ENCODE measurements around the gene PRTN3. TPM values are rescaled to one million over a fixed set of nuclear protein-coding genes. Genes with fewer than 3 reads are reported as not detected.
A peak's percentile ranks its signal among the peaks of the same experiment; 100 is the strongest.

Gene PRTN3
- total RNA-seq, 1 experiment from 2014 or later, result 2.7 TPM

- POLR2A ChIA-PET, result no interaction called here
- H3K79me2 ChIP-seq (ENCODE audit: insufficient read depth, low read length), result peaks cover 87% of the 10 kb centered on the region
- intact Hi-C loops (cut with micrococcal nuclease), result no loop called here
Measured at GRCh38 chr19:807627-808422, 33.0 kb upstream of the PRTN3 start.

GRCh38 chr19:808423-808775 lies 32.4 kb upstream of the PRTN3 start:
- 0 out of 2 replicates have a peak, but pooled peaks have one; percentile 19 for TF ChIP-seq POLR2AphosphoS5 (IDR thresholded peaks at IDR 0.05; ENCODE audit: low read depth, low read length)
- TF ChIP-seq, protein P1, sequence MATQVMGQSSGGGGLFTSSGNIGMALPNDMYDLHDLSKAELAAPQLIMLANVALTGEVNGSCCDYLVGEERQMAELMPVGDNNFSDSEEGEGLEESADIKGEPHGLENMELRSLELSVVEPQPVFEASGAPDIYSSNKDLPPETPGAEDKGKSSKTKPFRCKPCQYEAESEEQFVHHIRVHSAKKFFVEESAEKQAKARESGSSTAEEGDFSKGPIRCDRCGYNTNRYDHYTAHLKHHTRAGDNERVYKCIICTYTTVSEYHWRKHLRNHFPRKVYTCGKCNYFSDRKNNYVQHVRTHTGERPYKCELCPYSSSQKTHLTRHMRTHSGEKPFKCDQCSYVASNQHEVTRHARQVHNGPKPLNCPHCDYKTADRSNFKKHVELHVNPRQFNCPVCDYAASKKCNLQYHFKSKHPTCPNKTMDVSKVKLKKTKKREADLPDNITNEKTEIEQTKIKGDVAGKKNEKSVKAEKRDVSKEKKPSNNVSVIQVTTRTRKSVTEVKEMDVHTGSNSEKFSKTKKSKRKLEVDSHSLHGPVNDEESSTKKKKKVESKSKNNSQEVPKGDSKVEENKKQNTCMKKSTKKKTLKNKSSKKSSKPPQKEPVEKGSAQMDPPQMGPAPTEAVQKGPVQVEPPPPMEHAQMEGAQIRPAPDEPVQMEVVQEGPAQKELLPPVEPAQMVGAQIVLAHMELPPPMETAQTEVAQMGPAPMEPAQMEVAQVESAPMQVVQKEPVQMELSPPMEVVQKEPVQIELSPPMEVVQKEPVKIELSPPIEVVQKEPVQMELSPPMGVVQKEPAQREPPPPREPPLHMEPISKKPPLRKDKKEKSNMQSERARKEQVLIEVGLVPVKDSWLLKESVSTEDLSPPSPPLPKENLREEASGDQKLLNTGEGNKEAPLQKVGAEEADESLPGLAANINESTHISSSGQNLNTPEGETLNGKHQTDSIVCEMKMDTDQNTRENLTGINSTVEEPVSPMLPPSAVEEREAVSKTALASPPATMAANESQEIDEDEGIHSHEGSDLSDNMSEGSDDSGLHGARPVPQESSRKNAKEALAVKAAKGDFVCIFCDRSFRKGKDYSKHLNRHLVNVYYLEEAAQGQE (IDR thresholded peaks at IDR 0.05; ENCODE audit: low read depth), result no peak
- TF ChIP-seq, protein P2, sequence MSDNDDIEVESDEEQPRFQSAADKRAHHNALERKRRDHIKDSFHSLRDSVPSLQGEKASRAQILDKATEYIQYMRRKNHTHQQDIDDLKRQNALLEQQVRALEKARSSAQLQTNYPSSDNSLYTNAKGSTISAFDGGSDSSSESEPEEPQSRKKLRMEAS (IDR thresholded peaks at IDR 0.05), result no peak
- Histone ChIP-seq H3K9ac (ENCODE audit: low read length) (no peak overlapping the region), H2AFZ (ENCODE audit: low read depth, low read length, poor library complexity, severe bottlenecking) (no peak overlapping the region), H3K4me1 (ENCODE audit: control insufficient read depth in 1 of 2, insufficient read depth in 2 of 2, low read length in 2 of 2) (no peaks in the 10 kb centered on the region), H3K36me3 (ENCODE audit: control insufficient read depth in 1 of 2, insufficient read depth in 2 of 2, low read length in 2 of 2) (peaks cover 60 to 78% of the 10 kb centered on the region in 2 experiments; a peak in 3 of 4 replicates), H4K20me1 (ENCODE audit: insufficient read depth) (peaks cover 28% of the 10 kb centered on the region; the same call in 1 of the 2 replicates), H3K79me2 (ENCODE audit: insufficient read depth, low read length) (peaks cover 81% of the 10 kb centered on the region), H3K4me3 (replicated peaks in 1 of 2; ENCODE audit: low read depth in 1 of 2, low read length in 2 of 2) (no peak overlapping the region), H3K4me2 (ENCODE audit: low read length) (no peak overlapping the region), H3K9me2 (ENCODE audit: insufficient read depth) (no peaks in the 10 kb centered on the region), H3K27ac (ENCODE audit: low read depth, low read length) (no peak overlapping the region), H3K9me3 (ENCODE audit: control insufficient read depth in 1 of 2, insufficient read depth in 1 of 2, low read depth in 1 of 2, low read length in 2 of 2) (no peaks in the 10 kb centered on the region), H3K27me3 (ENCODE audit: insufficient read depth, low read length) (no peaks in the 10 kb centered on the region)
- intact Hi-C loops (cut with micrococcal nuclease), result no loop called here
- ChIA-PET RAD21 (ENCODE audit: low non-redundant PET in 1 of 2, low total read pairs in 2 of 2, uncharacterized antibody in 2 of 2, unreplicated experiment in 2 of 2) (no interaction called here), CTCF (no interaction called here), POLR2A (no interaction called here)
- DNase-seq (ENCODE audit: low read depth, low spot score) (no peak), ATAC-seq (no peak)
- BruUV-seq (replicated peaks), result no TSS peak

More at GRCh38 chr19:807627-808422, 33.0 kb upstream of the PRTN3 start:
- Histone ChIP-seq H4K20me1 (ENCODE audit: insufficient read depth) (peaks cover 34% of the 10 kb centered on the region; the same call in 1 of the 2 replicates), H2AFZ (ENCODE audit: low read depth, low read length, poor library complexity, severe bottlenecking) (no peak overlapping the region), H3K9me2 (ENCODE audit: insufficient read depth) (no peaks in the 10 kb centered on the region), H3K36me3 (ENCODE audit: control insufficient read depth in 1 of 2, insufficient read depth in 2 of 2, low read length in 2 of 2) (peaks cover 64 to 84% of the 10 kb centered on the region in 2 experiments; a peak in 3 of 4 replicates), H3K27me3 (ENCODE audit: insufficient read depth, low read length) (no peaks in the 10 kb centered on the region), H3K4me3 (replicated peaks in 1 of 2; ENCODE audit: low read depth in 1 of 2, low read length in 2 of 2) (no peak overlapping the region), H3K9me3 (ENCODE audit: control insufficient read depth in 1 of 2, insufficient read depth in 1 of 2, low read depth in 1 of 2, low read length in 2 of 2) (no peaks in the 10 kb centered on the region), H3K4me2 (ENCODE audit: low read length) (no peak overlapping the region), H3K27ac (ENCODE audit: low read depth, low read length) (no peak overlapping the region), H3K4me1 (ENCODE audit: control insufficient read depth in 1 of 2, insufficient read depth in 2 of 2, low read length in 2 of 2) (no peaks in the 10 kb centered on the region), H3K9ac (ENCODE audit: low read length) (no peak overlapping the region)
- no peak for DNase-seq (ENCODE audit: low read depth, low spot score)
- TSS peak; percentile 9 for BruUV-seq (replicated peaks)
- CTCF ChIA-PET, result no interaction called here
- TF ChIP-seq POLR2A (IDR thresholded peaks at IDR 0.05; ENCODE audit: borderline replicate concordance, extremely low read depth, insufficient read depth, insufficient read length), result no peak
- no peak for TF ChIP-seq ZNF274 (IDR thresholded peaks at IDR 0.05; ENCODE audit: low read depth, low read length)
- TF ChIP-seq RAD21 (IDR thresholded peaks at IDR 0.05; ENCODE audit: low read depth), result no peak
- RAD21 ChIA-PET (ENCODE audit: low non-redundant PET in 1 of 2, low total read pairs in 2 of 2, uncharacterized antibody in 2 of 2, unreplicated experiment in 2 of 2), result no interaction called here
- ATAC-seq, result no peak

Measured in HCT116 (cell line).